Activated naive CD8-positive, alpha-beta T cell (primary cell): ENCODE results near the gene LRRFIP2.
A peak's percentile ranks its signal among the peaks of the same experiment; 100 is the strongest.
"Not testable (repeated sequence)": the region's sequence is repeated elsewhere in the genome, so short reads cannot be mapped to it uniquely, and the experiment has no call there.

ENCODE experiments used
- H3K27ac Mint-ChIP-seq: one replicate; pipeline ENCODE4 v1.8.0; 2021; ENCODE audit warnings: mixed read lengths
- H3K27me3 Mint-ChIP-seq: one replicate; pipeline ENCODE4 v1.8.0; 2021; ENCODE audit warnings: mixed read lengths
- H3K36me3 Mint-ChIP-seq: one replicate; pipeline ENCODE4 v1.8.0; 2021; ENCODE audit warnings: mixed read lengths
- H3K4me1 Mint-ChIP-seq: one replicate; pipeline ENCODE4 v1.8.0; 2021; ENCODE audit warnings: low read depth, mixed read lengths
- H3K4me3 Mint-ChIP-seq: one replicate; pipeline ENCODE4 v1.8.0; 2021; ENCODE audit warnings: mild to moderate bottlenecking, mixed read lengths
- H3K9me3 Mint-ChIP-seq: one replicate; pipeline ENCODE4 v1.8.0; 2021; ENCODE audit warnings: low read depth, mixed read lengths

The LRRFIP2 gene

GRCh38 chr3:37170060-37170459 lies 4.3 kb downstream of the LRRFIP2 start:
- no peaks in the 10 kb centered on the region for H3K27me3 Mint-ChIP-seq
- H3K4me1 Mint-ChIP-seq = peaks cover 41% of the 10 kb centered on the region
- no peaks in the 10 kb centered on the region for H3K9me3 Mint-ChIP-seq
- H3K27ac Mint-ChIP-seq = peak overlapping the region; percentile 58
- H3K4me3 Mint-ChIP-seq = no peak overlapping the region
- peaks cover 12% of the 10 kb centered on the region for H3K36me3 Mint-ChIP-seq

GRCh38 chr3:37168896-37169295 lies 5.5 kb downstream of the LRRFIP2 start:
- H3K27ac Mint-ChIP-seq = no peak overlapping the region
- peaks cover 13% of the 10 kb centered on the region for H3K36me3 Mint-ChIP-seq
- H3K27me3 Mint-ChIP-seq = no peaks in the 10 kb centered on the region
- H3K4me1 Mint-ChIP-seq = peaks cover 34% of the 10 kb centered on the region
- no peak overlapping the region for H3K4me3 Mint-ChIP-seq
- H3K9me3 Mint-ChIP-seq = no peaks in the 10 kb centered on the region

GRCh38 chr3:37163262-37164015 lies 10.9 kb downstream of the LRRFIP2 start:
- Mint-ChIP-seq H3K27ac (peak overlapping the region; percentile 73), H3K36me3 (peaks cover 12% of the 10 kb centered on the region), H3K27me3 (no peaks in the 10 kb centered on the region), H3K9me3 (no peaks in the 10 kb centered on the region), H3K4me3 (no peak overlapping the region), H3K4me1 (peaks cover 36% of the 10 kb centered on the region)

GRCh38 chr3:37162501-37163245 lies 11.7 kb downstream of the LRRFIP2 start:
- H3K27me3 Mint-ChIP-seq = no peaks in the 10 kb centered on the region
- peaks cover 40% of the 10 kb centered on the region for H3K4me1 Mint-ChIP-seq
- H3K9me3 Mint-ChIP-seq = no peaks in the 10 kb centered on the region
- peak overlapping the region; percentile 73 for H3K27ac Mint-ChIP-seq
- peak overlapping the region; percentile 38 for H3K4me3 Mint-ChIP-seq
- peaks cover 16% of the 10 kb centered on the region for H3K36me3 Mint-ChIP-seq

- Mint-ChIP-seq H3K36me3 (peaks cover 16% of the 10 kb centered on the region), H3K4me3 (no peak overlapping the region), H3K4me1 (peaks cover 40% of the 10 kb centered on the region), H3K27ac (peak overlapping the region; percentile 51), H3K27me3 (no peaks in the 10 kb centered on the region), H3K9me3 (no peaks in the 10 kb centered on the region)
Measured at GRCh38 chr3:37161351-37161750, 13.0 kb downstream of the LRRFIP2 start.

- Mint-ChIP-seq H3K27ac (no peak overlapping the region), H3K36me3 (peaks cover 18% of the 10 kb centered on the region), H3K4me3 (no peak overlapping the region), H3K27me3 (no peaks in the 10 kb centered on the region), H3K9me3 (no peaks in the 10 kb centered on the region), H3K4me1 (peaks cover 23% of the 10 kb centered on the region)
Measured at GRCh38 chr3:37155782-37156181, 18.6 kb downstream of the LRRFIP2 start.

GRCh38 chr3:37154668-37155314 lies 19.6 kb downstream of the LRRFIP2 start:
- no peak overlapping the region for H3K27ac Mint-ChIP-seq

GRCh38 chr3:37150621-37151020 lies 23.8 kb downstream of the LRRFIP2 start:
- H3K36me3 Mint-ChIP-seq = peaks cover 18% of the 10 kb centered on the region

More at GRCh38 chr3:37154668-37155314, 19.6 kb downstream of the LRRFIP2 start:
- peaks cover 23% of the 10 kb centered on the region for H3K4me1 Mint-ChIP-seq
- no peaks in the 10 kb centered on the region for H3K9me3 Mint-ChIP-seq
- H3K4me3 Mint-ChIP-seq = no peak overlapping the region
- H3K36me3 Mint-ChIP-seq = peaks cover 16% of the 10 kb centered on the region
- H3K27me3 Mint-ChIP-seq = no peaks in the 10 kb centered on the region

GRCh38 chr3:37149257-37149656 lies 25.1 kb downstream of the LRRFIP2 start:
- H3K4me3 Mint-ChIP-seq = no peak overlapping the region
- H3K27ac Mint-ChIP-seq = no peak overlapping the region
- no peaks in the 10 kb centered on the region for H3K27me3 Mint-ChIP-seq
- H3K9me3 Mint-ChIP-seq = no peaks in the 10 kb centered on the region
- peaks cover 27% of the 10 kb centered on the region for H3K36me3 Mint-ChIP-seq
- H3K4me1 Mint-ChIP-seq = peaks cover 19% of the 10 kb centered on the region

More at GRCh38 chr3:37150621-37151020, 23.8 kb downstream of the LRRFIP2 start:
- H3K9me3 Mint-ChIP-seq = no peaks in the 10 kb centered on the region
- no peaks in the 10 kb centered on the region for H3K27me3 Mint-ChIP-seq
- H3K4me3 Mint-ChIP-seq = no peak overlapping the region
- H3K27ac Mint-ChIP-seq = no peak overlapping the region
- peaks cover 21% of the 10 kb centered on the region for H3K4me1 Mint-ChIP-seq

- H3K4me3 Mint-ChIP-seq = no peak overlapping the region
- no peak overlapping the region for H3K27ac Mint-ChIP-seq
- no peaks in the 10 kb centered on the region for H3K27me3 Mint-ChIP-seq
- H3K36me3 Mint-ChIP-seq = peaks cover 29% of the 10 kb centered on the region
- H3K9me3 Mint-ChIP-seq = no peaks in the 10 kb centered on the region
- H3K4me1 Mint-ChIP-seq = peaks cover 17% of the 10 kb centered on the region
Measured at GRCh38 chr3:37148208-37148607, 26.2 kb downstream of the LRRFIP2 start.

- no peaks in the 10 kb centered on the region for H3K27me3 Mint-ChIP-seq
- H3K9me3 Mint-ChIP-seq = no peaks in the 10 kb centered on the region
- peaks cover 34% of the 10 kb centered on the region for H3K36me3 Mint-ChIP-seq
- H3K4me3 Mint-ChIP-seq = no peak overlapping the region
- no peak overlapping the region for H3K27ac Mint-ChIP-seq
- peaks cover 17% of the 10 kb centered on the region for H3K4me1 Mint-ChIP-seq
Measured at GRCh38 chr3:37147666-37148065, 26.7 kb downstream of the LRRFIP2 start.

- not testable (repeated sequence) for H3K27ac Mint-ChIP-seq
- H3K4me1 Mint-ChIP-seq = peaks cover 15% of the 10 kb centered on the region
Measured at GRCh38 chr3:37146927-37147326, 27.5 kb downstream of the LRRFIP2 start.

GRCh38 chr3:37145611-37146010 lies 28.8 kb downstream of the LRRFIP2 start:
- H3K36me3 Mint-ChIP-seq = peaks cover 32% of the 10 kb centered on the region
- no peaks in the 10 kb centered on the region for H3K9me3 Mint-ChIP-seq
- peaks cover 13% of the 10 kb centered on the region for H3K4me1 Mint-ChIP-seq
- H3K4me3 Mint-ChIP-seq = no peak overlapping the region
- no peaks in the 10 kb centered on the region for H3K27me3 Mint-ChIP-seq
- H3K27ac Mint-ChIP-seq = no peak overlapping the region

More at GRCh38 chr3:37146927-37147326, 27.5 kb downstream of the LRRFIP2 start:
- H3K27me3 Mint-ChIP-seq, H3K9me3 Mint-ChIP-seq, H3K4me3 Mint-ChIP-seq: not testable (repeated sequence)
- H3K36me3 Mint-ChIP-seq = peaks cover 35% of the 10 kb centered on the region

GRCh38 chr3:37144806-37145205 lies 29.6 kb downstream of the LRRFIP2 start:
- peaks cover 13% of the 10 kb centered on the region for H3K4me1 Mint-ChIP-seq
- peaks cover 32% of the 10 kb centered on the region for H3K36me3 Mint-ChIP-seq
- no peaks in the 10 kb centered on the region for H3K9me3 Mint-ChIP-seq
- H3K4me3 Mint-ChIP-seq = no peak overlapping the region
- no peaks in the 10 kb centered on the region for H3K27me3 Mint-ChIP-seq
- H3K27ac Mint-ChIP-seq = no peak overlapping the region

- peaks cover 13% of the 10 kb centered on the region for H3K4me1 Mint-ChIP-seq
- peaks cover 32% of the 10 kb centered on the region for H3K36me3 Mint-ChIP-seq
- H3K27ac Mint-ChIP-seq = no peak overlapping the region
- H3K4me3 Mint-ChIP-seq = no peak overlapping the region
- H3K27me3 Mint-ChIP-seq = no peaks in the 10 kb centered on the region
- no peaks in the 10 kb centered on the region for H3K9me3 Mint-ChIP-seq
Measured at GRCh38 chr3:37143821-37144220, 30.6 kb downstream of the LRRFIP2 start.
